DND-41 (cell line): ENCODE data around the gene ZCCHC24.

Experiments used
- CTCF ChIP-seq: IDR thresholded peaks from 2 replicates; pipeline ENCODE4 v1.5.1; 2012; ENCODE audit warnings: borderline replicate concordance, low read length, moderate library complexity, mild to moderate bottlenecking; ENCODE audit not compliant: poor library complexity, severe bottlenecking; ENCODE audit errors: extremely low read depth
- EZH2 ChIP-seq: IDR thresholded peaks from 3 replicates; pipeline ENCODE4 v1.6.1; 2012; ENCODE audit warnings: borderline replicate concordance, low read depth, mild to moderate bottlenecking, moderate library complexity, low read length, inconsistent platforms; ENCODE audit not compliant: severe bottlenecking

GRCh38 chr10:79437111-79437814, 8.2 kb downstream of the ZCCHC24 start:
- TF ChIP-seq EZH2 = no peak
- TF ChIP-seq CTCF = no peak
